GM18868 (cell line): ENCODE measurements around the gene IMP3.
"Not testable (repeated sequence)": the region's sequence is repeated elsewhere in the genome, so short reads cannot be mapped to it uniquely, and the experiment has no call there.

ENCODE experiments used
- ATAC-seq: cut with Tn5 transposase; IDR thresholded peaks from one replicate; pipeline ENCODE4 v1.9.1; 2021; ENCODE audit warnings: mild to moderate bottlenecking, moderate library complexity; ENCODE audit not compliant: unreplicated experiment

IMP3 gene

GRCh38 chr15:75639709-75640482 lies at the start of gene IMP3:
Gene IMP3, minus strand, starts transcription at chr15:75640224. Its CDS starts 56 bp downstream, at chr15:75640168.
- ATAC-seq, result peak; percentile 88

GRCh38 chr15:75689429-75689828 lies 49.4 kb upstream of the IMP3 start:
- not testable (repeated sequence) for ATAC-seq

- no peak for ATAC-seq
Measured at GRCh38 chr15:75688831-75689230, 48.8 kb upstream of the IMP3 start.

- no peak for ATAC-seq
Measured at GRCh38 chr15:75688278-75688557, 48.2 kb upstream of the IMP3 start.

GRCh38 chr15:75687486-75688277 lies 47.7 kb upstream of the IMP3 start:
- no peak for ATAC-seq

GRCh38 chr15:75686212-75686642 lies 46.2 kb upstream of the IMP3 start:
- peak; percentile 56 for ATAC-seq

- no peak for ATAC-seq
Measured at GRCh38 chr15:75685195-75685594, 45.2 kb upstream of the IMP3 start.

GRCh38 chr15:75684648-75685047 lies 44.6 kb upstream of the IMP3 start:
- ATAC-seq, result no peak

- peak; percentile 53 for ATAC-seq
Measured at GRCh38 chr15:75683646-75684312, 43.8 kb upstream of the IMP3 start.

- ATAC-seq, result no peak
Measured at GRCh38 chr15:75682181-75683135, 42.4 kb upstream of the IMP3 start.

GRCh38 chr15:75680007-75680789 lies 40.2 kb upstream of the IMP3 start:
- ATAC-seq, result no peak

- not testable (repeated sequence) for ATAC-seq
Measured at GRCh38 chr15:75678324-75678690, 38.3 kb upstream of the IMP3 start.

- no peak for ATAC-seq
Measured at GRCh38 chr15:75677465-75678323, 37.7 kb upstream of the IMP3 start.

- ATAC-seq, result no peak
Measured at GRCh38 chr15:75676688-75677464, 36.9 kb upstream of the IMP3 start.

- ATAC-seq, result no peak
Measured at GRCh38 chr15:75675579-75676404, 35.8 kb upstream of the IMP3 start.

- ATAC-seq, result no peak
Measured at GRCh38 chr15:75674366-75674765, 34.3 kb upstream of the IMP3 start.
